ENCODE data around the gene GVQW3. TPM values are rescaled to one million over a fixed set of nuclear protein-coding genes. Genes with fewer than 3 reads are reported as not detected.

The GVQW3 gene
- total RNA-seq, 2 experiments from 2014 or later: 1.8 TPM

DNA sequence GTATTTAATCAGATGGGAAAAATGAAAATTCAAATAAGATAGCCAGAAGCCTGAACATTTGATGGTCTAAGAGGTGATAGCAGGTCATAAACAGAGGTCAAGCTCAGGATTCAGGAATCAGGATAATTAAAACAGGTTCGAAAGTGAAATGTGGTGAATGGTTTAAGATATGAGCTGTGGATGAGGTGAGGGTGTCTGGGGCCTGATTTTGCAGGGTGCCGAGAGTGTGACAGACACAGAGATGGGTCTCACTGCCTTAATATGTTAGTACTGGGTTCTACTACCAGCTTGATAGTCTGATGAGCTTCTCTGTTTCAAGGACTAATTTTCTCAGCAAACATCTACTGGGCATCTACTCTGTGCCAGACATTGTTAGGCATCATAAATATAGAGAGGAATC is 43.8 kb downstream of the GVQW3 start:
- no peaks in the 10 kb centered on the region for H3K4me1 Mint-ChIP-seq (ENCODE audit: low read depth)
- H3K27me3 ChIP-seq (ENCODE audit: control insufficient read depth in 1 of 2, insufficient read depth in 2 of 2, low read length in 2 of 2): no peaks in the 10 kb centered on the region
- H3K36me3 Mint-ChIP-seq (ENCODE audit: low read depth): no peaks in the 10 kb centered on the region
- H3K27ac ChIP-seq (ENCODE audit: low read depth in 1 of 2, low read length in 2 of 2): no peak overlapping the region
- H3K4me3 Mint-ChIP-seq: no peak overlapping the region
- ATAC-seq (ENCODE audit: poor library complexity) (no peak), DNase-seq (no peak)
- POLR2A ChIA-PET: no interaction called here
- H3K4me1 ChIP-seq (ENCODE audit: insufficient read depth, low read length): no peaks in the 10 kb centered on the region
- no peaks in the 10 kb centered on the region for H3K9me3 ChIP-seq (ENCODE audit: control insufficient read depth in 1 of 2, insufficient read depth in 1 of 2, low read length in 2 of 2)
- peaks cover 4% of the 10 kb centered on the region for H3K27me3 Mint-ChIP-seq
- no peak overlapping the region for H3K4me3 ChIP-seq (ENCODE audit: low read length)
- TF ChIP-seq, protein P1, sequence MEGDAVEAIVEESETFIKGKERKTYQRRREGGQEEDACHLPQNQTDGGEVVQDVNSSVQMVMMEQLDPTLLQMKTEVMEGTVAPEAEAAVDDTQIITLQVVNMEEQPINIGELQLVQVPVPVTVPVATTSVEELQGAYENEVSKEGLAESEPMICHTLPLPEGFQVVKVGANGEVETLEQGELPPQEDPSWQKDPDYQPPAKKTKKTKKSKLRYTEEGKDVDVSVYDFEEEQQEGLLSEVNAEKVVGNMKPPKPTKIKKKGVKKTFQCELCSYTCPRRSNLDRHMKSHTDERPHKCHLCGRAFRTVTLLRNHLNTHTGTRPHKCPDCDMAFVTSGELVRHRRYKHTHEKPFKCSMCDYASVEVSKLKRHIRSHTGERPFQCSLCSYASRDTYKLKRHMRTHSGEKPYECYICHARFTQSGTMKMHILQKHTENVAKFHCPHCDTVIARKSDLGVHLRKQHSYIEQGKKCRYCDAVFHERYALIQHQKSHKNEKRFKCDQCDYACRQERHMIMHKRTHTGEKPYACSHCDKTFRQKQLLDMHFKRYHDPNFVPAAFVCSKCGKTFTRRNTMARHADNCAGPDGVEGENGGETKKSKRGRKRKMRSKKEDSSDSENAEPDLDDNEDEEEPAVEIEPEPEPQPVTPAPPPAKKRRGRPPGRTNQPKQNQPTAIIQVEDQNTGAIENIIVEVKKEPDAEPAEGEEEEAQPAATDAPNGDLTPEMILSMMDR (IDR thresholded peaks at IDR 0.05): no peak
- CTCF ChIA-PET: no interaction called here
- H3K36me3 ChIP-seq (ENCODE audit: insufficient read depth, low read length): no peaks in the 10 kb centered on the region
- no peak overlapping the region for H3K27ac Mint-ChIP-seq
- intact Hi-C loops (cut with DNase I, micrococcal nuclease): no loop called here
- no peaks in the 10 kb centered on the region for H3K9me3 Mint-ChIP-seq

DNA sequence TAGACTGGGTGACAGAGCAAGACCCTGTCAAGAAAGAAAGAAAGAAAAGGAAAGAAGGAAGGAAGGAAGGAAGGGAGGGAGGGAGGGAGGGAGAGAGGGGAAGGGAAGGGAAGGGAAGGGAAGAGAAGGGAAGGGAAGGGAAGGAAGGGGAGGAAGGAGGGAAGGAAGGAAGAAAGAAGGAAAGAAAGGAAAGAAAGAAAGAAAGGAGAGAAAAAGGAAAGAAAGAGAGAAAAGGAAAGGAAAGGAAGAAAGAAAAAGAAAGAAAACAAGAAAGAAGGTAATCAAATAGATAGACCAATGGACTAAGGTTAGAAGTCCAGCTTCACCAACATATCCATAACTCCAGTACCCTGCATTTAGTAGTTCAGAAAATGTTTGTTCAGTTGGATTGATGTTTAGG is 45.5 kb downstream of the GVQW3 start:
- no peaks in the 10 kb centered on the region for H3K9me3 ChIP-seq (ENCODE audit: control insufficient read depth in 1 of 2, insufficient read depth in 1 of 2, low read length in 2 of 2)
- Mint-ChIP-seq H3K9me3 (no peaks in the 10 kb centered on the region), H3K36me3 (ENCODE audit: low read depth) (no peaks in the 10 kb centered on the region), H3K27ac (no peak overlapping the region), H3K4me1 (ENCODE audit: low read depth) (no peaks in the 10 kb centered on the region), H3K27me3 (peaks cover 4% of the 10 kb centered on the region), H3K4me3 (no peak overlapping the region)
- CTCF ChIA-PET: no interaction called here
- TF ChIP-seq, protein P1 (IDR thresholded peaks at IDR 0.05): no peak
- POLR2A ChIA-PET: no interaction called here
- ATAC-seq (ENCODE audit: poor library complexity) (no peak), DNase-seq (no peak)
- H3K4me1 ChIP-seq (ENCODE audit: insufficient read depth, low read length): no peaks in the 10 kb centered on the region
- H3K36me3 ChIP-seq (ENCODE audit: insufficient read depth, low read length): no peaks in the 10 kb centered on the region
- intact Hi-C loops (cut with DNase I, micrococcal nuclease): no loop called here
- no peak overlapping the region for H3K4me3 ChIP-seq (ENCODE audit: low read length)
- no peaks in the 10 kb centered on the region for H3K27me3 ChIP-seq (ENCODE audit: control insufficient read depth in 1 of 2, insufficient read depth in 2 of 2, low read length in 2 of 2)
- H3K27ac ChIP-seq (ENCODE audit: low read depth in 1 of 2, low read length in 2 of 2): no peak overlapping the region

DNA sequence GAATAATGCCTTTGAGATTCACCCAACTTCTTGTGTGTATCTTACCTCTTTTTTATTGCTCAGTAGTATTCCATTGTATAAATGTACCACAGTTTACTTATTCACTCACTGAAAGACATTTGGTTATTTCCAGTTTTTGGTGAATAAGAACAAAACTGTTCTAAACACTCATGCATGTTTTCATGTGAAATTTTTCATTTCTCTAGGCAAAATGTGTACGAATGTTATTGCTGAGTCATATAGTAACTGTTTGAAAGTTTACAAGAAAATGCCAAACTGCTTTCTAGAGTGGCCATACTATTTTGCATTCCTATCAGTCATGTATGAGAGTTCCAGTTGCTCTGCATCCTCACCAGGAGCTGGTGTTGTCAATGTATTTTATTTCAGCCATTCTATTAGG is 54.9 kb downstream of the GVQW3 start:
- no peaks in the 10 kb centered on the region for H3K27me3 Mint-ChIP-seq
- POLR2A ChIA-PET: no interaction called here

More for the DNA sequence above, 54.9 kb downstream of the GVQW3 start:
- no peak overlapping the region for H3K27ac ChIP-seq (ENCODE audit: low read depth in 1 of 2, low read length in 2 of 2)
- H3K9me3 Mint-ChIP-seq: no peaks in the 10 kb centered on the region
- no peaks in the 10 kb centered on the region for H3K36me3 ChIP-seq (ENCODE audit: insufficient read depth, low read length)
- CTCF ChIA-PET: no interaction called here
- H3K4me1 Mint-ChIP-seq (ENCODE audit: low read depth): no peaks in the 10 kb centered on the region
- H3K4me3 Mint-ChIP-seq: no peak overlapping the region
- no peaks in the 10 kb centered on the region for H3K36me3 Mint-ChIP-seq (ENCODE audit: low read depth)
- no peak overlapping the region for H3K27ac Mint-ChIP-seq
- intact Hi-C loops (cut with DNase I, micrococcal nuclease): no loop called here
- TF ChIP-seq, protein P1 (IDR thresholded peaks at IDR 0.05): no peak
- ATAC-seq (ENCODE audit: poor library complexity) (no peak), DNase-seq (no peak)
- H3K4me1 ChIP-seq (ENCODE audit: insufficient read depth, low read length): no peaks in the 10 kb centered on the region
- no peak overlapping the region for H3K4me3 ChIP-seq (ENCODE audit: low read length)
- no peaks in the 10 kb centered on the region for H3K9me3 ChIP-seq (ENCODE audit: control insufficient read depth in 1 of 2, insufficient read depth in 1 of 2, low read length in 2 of 2)
- no peaks in the 10 kb centered on the region for H3K27me3 ChIP-seq (ENCODE audit: control insufficient read depth in 1 of 2, insufficient read depth in 2 of 2, low read length in 2 of 2)

Measured in CD4-positive, alpha-beta T cell (primary cell).